ENCODE data around the gene GP1BA.

GP1BA gene

GRCh38 chr17:4938688-4939545 is 6.8 kb downstream of the GP1BA start:
- DNase-seq = no peak

GRCh38 chr17:4939546-4939795 is 7.4 kb downstream of the GP1BA start:
- no peak for DNase-seq

- peak; percentile 83 to 98 (median 95) for DNase-seq
These were observed 7.9 kb downstream of the GP1BA start, which contains the start of the genes RNF167 and SLC25A11 for GRCh38 chr17:4939796-4940554. TSS of gene RNF167 (plus strand) at chr17:4940268. CDS start at chr17:4940910, 642 bp downstream. TSS of gene SLC25A11 (minus strand) at chr17:4940046. CDS start at chr17:4939910, 136 bp downstream.

- DNase-seq = peak in 2 of 4 experiments; percentile 19 to 23
These were observed 8.7 kb downstream of the GP1BA start for GRCh38 chr17:4940555-4941318.

GRCh38 chr17:4941319-4941610 is 9.2 kb downstream of the GP1BA start:
- no peak for DNase-seq

- DNase-seq = no peak
These were observed 10.9 kb downstream of the GP1BA start for GRCh38 chr17:4942760-4943508.

- peak in 1 of 4 experiments; percentile 20 for DNase-seq
These were observed 12.1 kb downstream of the GP1BA start for GRCh38 chr17:4944163-4944553.

GRCh38 chr17:4944554-4945175 is 12.6 kb downstream of the GP1BA start:
- no peak for DNase-seq

- DNase-seq = peak; percentile 20 to 66 (median 43)
These were observed 13.3 kb downstream of the GP1BA start for GRCh38 chr17:4945176-4945943.

- DNase-seq = no peak
These were observed 13.8 kb downstream of the GP1BA start for GRCh38 chr17:4945944-4946280.

GRCh38 chr17:4946312-4946976 is 14.4 kb downstream of the GP1BA start:
- no peak for DNase-seq

- DNase-seq = no peak
These were observed 14.9 kb downstream of the GP1BA start for GRCh38 chr17:4947010-4947410.

GRCh38 chr17:4947411-4948165 is 15.5 kb downstream of the GP1BA start:
- DNase-seq = peak; percentile 41 to 68 (median 48)

- DNase-seq = peak; percentile 58 to 89 (median 84)
These were observed 16.3 kb downstream of the GP1BA start, which contains the start of gene PFN1 for GRCh38 chr17:4948166-4948930. TSS of gene PFN1 (minus strand) at chr17:4948530. CDS start at chr17:4948394, 136 bp downstream.

GRCh38 chr17:4948931-4949320 is 16.8 kb downstream of the GP1BA start:
- DNase-seq = peak; percentile 50 to 63 (median 60)

- peak; percentile 60 to 68 (median 63) for DNase-seq
These were observed 17.4 kb downstream of the GP1BA start for GRCh38 chr17:4949321-4950074.

- peak in 2 of 4 experiments; percentile 56 to 60 for DNase-seq
These were observed 18.1 kb downstream of the GP1BA start for GRCh38 chr17:4950075-4950745.

- DNase-seq = no peak
These were observed 18.7 kb downstream of the GP1BA start, which contains the start of gene ENO3 for GRCh38 chr17:4950746-4951204. TSS of gene ENO3 (plus strand) at chr17:4951119. CDS start at chr17:4951830, 711 bp downstream.

All from activated naive CD4-positive, alpha-beta T cell (primary cell).